IMR-90 (cell line): Measurements from ENCODE around the gene LPAR1. TPM values are rescaled to one million over a fixed set of nuclear protein-coding genes. Genes with fewer than 3 reads are reported as not detected.

Experiments used
- ATAC-seq: fragments of 200-7000 bp; cut with Tn5 transposase; 2 replicates; pipeline ENCODE4 v1.9.1; 2020; ENCODE audit warnings: low read depth, mild to moderate bottlenecking, moderate library complexity
- Bru-seq: library from RNA; stranded (reverse); fragments of 400-500 nt; gene quantifications from one replicate; lab custom pipeline; 2021; lab: Mats Ljungman, UMichigan
- BruChase-seq, 2 experiments: library from RNA; stranded (reverse); fragments of 400-500 nt; gene quantifications; one replicate each; lab custom pipeline; 2021; lab: Mats Ljungman, UMichigan
- BruUV-seq: library from RNA; stranded (reverse); fragments of 400-500 nt; replicated peaks from 2 replicates; lab custom pipeline; 2021; lab: Mats Ljungman, UMichigan
- CTCF ChIA-PET: fragments of 300-600 bp; formaldehyde crosslinking; extraction: SDS; loops from one replicate; lab custom pipeline; 2021; ENCODE audit warnings: antibody characterized with exemption; lab: Yijun Ruan, JAX
- POLR2A ChIA-PET: fragments of 300-600 bp; sonication (Branson Sonifier 250); formaldehyde crosslinking; loops from one replicate; lab custom pipeline; 2022; ENCODE audit warnings: antibody characterized with exemption; ENCODE audit not compliant: unreplicated experiment; lab: Charles Lee
- DNase-seq: peaks from one replicate; pipeline ENCODE4 v3.0.0; 2013
- H2AFZ ChIP-seq: replicated peaks from 2 replicates; pipeline ENCODE3; 2013; ENCODE audit warnings: low read length, mild to moderate bottlenecking; ENCODE audit not compliant: poor library complexity
- H2AK5ac ChIP-seq: 2 replicates; pipeline ENCODE4 v1.6.1; 2013; ENCODE audit warnings: low read depth, low read length, inconsistent platforms
- H2AK9ac ChIP-seq: replicated peaks from 2 replicates; pipeline ENCODE3; 2013; ENCODE audit warnings: mild to moderate bottlenecking, low read depth, low read length, moderate library complexity; ENCODE audit not compliant: poor library complexity
- H2BK120ac ChIP-seq: 2 replicates; pipeline ENCODE4 v1.6.1; 2013; ENCODE audit warnings: low read depth, low read length, inconsistent platforms
- H2BK15ac ChIP-seq: 3 replicates; pipeline ENCODE4 v1.6.1; 2013; ENCODE audit warnings: low read depth, low read length, inconsistent platforms
- H2BK20ac ChIP-seq: 2 replicates; pipeline ENCODE4 v1.6.1; 2013; ENCODE audit warnings: low read depth, mild to moderate bottlenecking, inconsistent platforms, low read length, moderate library complexity
- H2BK5ac ChIP-seq: 2 replicates; pipeline ENCODE4 v1.6.1; 2013; ENCODE audit warnings: mild to moderate bottlenecking, low read depth, low read length, inconsistent platforms; ENCODE audit not compliant: poor library complexity, severe bottlenecking
- H3K14ac ChIP-seq: replicated peaks from 2 replicates; pipeline ENCODE4 v1.6.1; 2013; ENCODE audit warnings: low read depth, low read length, inconsistent platforms
- H3K18ac ChIP-seq: 2 replicates; pipeline ENCODE4 v1.6.1; 2013; ENCODE audit warnings: low read depth, low read length, control low read depth
- H3K23ac ChIP-seq: 2 replicates; pipeline ENCODE4 v1.6.1; 2013; ENCODE audit warnings: low read depth, low read length, inconsistent platforms
- H3K27ac ChIP-seq: 2 replicates; pipeline ENCODE4 v1.5.1; 2013; ENCODE audit warnings: mild to moderate bottlenecking, control low read depth, low read length; ENCODE audit not compliant: insufficient read depth
- H3K27me3 ChIP-seq: 2 replicates; pipeline ENCODE4 v1.6.1; 2013; ENCODE audit warnings: low read length; ENCODE audit not compliant: control insufficient read depth, insufficient read depth
- H3K36me3 ChIP-seq: 2 replicates; pipeline ENCODE4 v1.6.1; 2013; ENCODE audit warnings: low read length, mixed read lengths; ENCODE audit not compliant: control insufficient read depth, insufficient read depth
- H3K4ac ChIP-seq: 2 replicates; pipeline ENCODE4 v1.6.1; 2013; ENCODE audit warnings: low read depth, low read length, inconsistent platforms
- H3K4me1 ChIP-seq: 2 replicates; pipeline ENCODE4 v1.6.1; 2013; ENCODE audit warnings: low read length, mixed read lengths; ENCODE audit not compliant: control insufficient read depth, insufficient read depth
- H3K4me2 ChIP-seq: 2 replicates; pipeline ENCODE4 v1.6.1; 2013; ENCODE audit warnings: low read depth, mild to moderate bottlenecking, control low read depth, low read length, moderate library complexity
- H3K4me3 ChIP-seq: 2 replicates; pipeline ENCODE4 v1.5.1; 2013; ENCODE audit warnings: low read depth, mild to moderate bottlenecking, control low read depth, low read length, moderate library complexity; ENCODE audit not compliant: insufficient read depth
- H3K56ac ChIP-seq: 2 replicates; pipeline ENCODE4 v1.6.1; 2013; ENCODE audit warnings: low read length, inconsistent platforms; ENCODE audit not compliant: insufficient read depth; ENCODE audit errors: extremely low read depth
- H3K79me1 ChIP-seq, 2 experiments: 2 replicates each; pipeline ENCODE4 v1.6.1; 2013; ENCODE audit warnings: low read length in 2 of 2, inconsistent platforms in 1 of 2, low read depth in 1 of 2
- H3K9ac ChIP-seq: 2 replicates; pipeline ENCODE4 v1.6.1; 2013; ENCODE audit warnings: low read depth, low read length, control low read depth
- H3K9me1 ChIP-seq: 2 replicates; pipeline ENCODE4 v1.6.1; 2013; ENCODE audit warnings: low read length, inconsistent platforms; ENCODE audit not compliant: insufficient read depth
- H3K9me3 ChIP-seq: 2 replicates; pipeline ENCODE4 v1.6.1; 2013; ENCODE audit warnings: low read length; ENCODE audit not compliant: control insufficient read depth, insufficient read depth
- H4K20me1 ChIP-seq: 2 replicates; pipeline ENCODE4 v1.6.1; 2013; ENCODE audit warnings: low read length, inconsistent platforms; ENCODE audit not compliant: insufficient read depth
- H4K5ac ChIP-seq: 2 replicates; pipeline ENCODE4 v1.6.1; 2013; ENCODE audit warnings: mild to moderate bottlenecking, low read depth, low read length, control low read depth
- H4K8ac ChIP-seq, 2 experiments: 2 replicates each; pipeline ENCODE4 v1.6.1; 2013; ENCODE audit warnings: low read depth in 2 of 2, low read length in 2 of 2, control low read depth in 1 of 2, inconsistent platforms in 1 of 2
- H4K91ac ChIP-seq: 2 replicates; pipeline ENCODE4 v1.6.1; 2013; ENCODE audit warnings: low read depth, low read length, inconsistent platforms; ENCODE audit not compliant: insufficient read depth
- BHLHE40 ChIP-seq: fragments of 150-350 bp; IDR thresholded peaks from 2 replicates; pipeline ENCODE4 v1.6.1; 2016; ENCODE audit warnings: mild to moderate bottlenecking, low read depth, low read length
- CEBPB ChIP-seq: IDR thresholded peaks from 2 replicates; pipeline ENCODE4 v1.6.1; 2012; ENCODE audit warnings: low read depth, low read length, improper control_type of control experiment
- CHD1 ChIP-seq: IDR thresholded peaks from 2 replicates; pipeline ENCODE4 v1.6.1; 2012; ENCODE audit warnings: low read depth, low read length, improper control_type of control experiment
- CTCF ChIP-seq: conservative IDR thresholded peaks from 2 replicates; pipeline ENCODE4 v1.5.1; 2012; ENCODE audit warnings: mild to moderate bottlenecking, low read depth, low read length, improper control_type of control experiment
- MAFK ChIP-seq: IDR thresholded peaks from 2 replicates; pipeline ENCODE4 v1.6.1; 2012; ENCODE audit warnings: low read depth, low read length, improper control_type of control experiment
- MAZ ChIP-seq: IDR thresholded peaks from 2 replicates; pipeline ENCODE4 v1.6.1; 2012; ENCODE audit warnings: low read depth, mild to moderate bottlenecking, low read length, improper control_type of control experiment, moderate library complexity, borderline replicate concordance
- MXI1 ChIP-seq: IDR thresholded peaks from 2 replicates; pipeline ENCODE4 v1.6.1; 2012; ENCODE audit warnings: low read depth, mild to moderate bottlenecking, low read length, moderate library complexity, borderline replicate concordance
- POLR2A ChIP-seq: IDR thresholded peaks from 2 replicates; pipeline ENCODE4 v1.6.1; 2012; ENCODE audit warnings: mild to moderate bottlenecking, low read depth, low read length
- RAD21 ChIP-seq: IDR thresholded peaks from 2 replicates; pipeline ENCODE4 v1.6.1; 2012; ENCODE audit warnings: low read length, improper control_type of control experiment
- RFX5 ChIP-seq: IDR thresholded peaks from 2 replicates; pipeline ENCODE4 v1.8.0; 2012; ENCODE audit warnings: low read depth, mild to moderate bottlenecking, low read length, moderate library complexity
- SMC3 ChIP-seq: fragments of 150-350 bp; IDR thresholded peaks from 2 replicates; pipeline ENCODE4 v1.6.1; 2016; ENCODE audit warnings: low read depth, mild to moderate bottlenecking, antibody characterized with exemption, low read length, moderate library complexity
- USF2 ChIP-seq: fragments of 150-350 bp; IDR thresholded peaks from 2 replicates; pipeline ENCODE4 v1.6.1; 2017; ENCODE audit warnings: mild to moderate bottlenecking, antibody characterized with exemption, low read length, low read depth
- WGBS, 2 experiments: methylation state at CpG; one replicate each; pipeline versions ENCODE4 v1.1.5 to v1.1.7; 2013; ENCODE audit warnings: missing lambda C conversion rate in 2 of 2; ENCODE audit not compliant: insufficient read length in 1 of 2; ENCODE audit errors: extremely low coverage in 2 of 2; 5-methylcytosine and 5-hydroxymethylcytosine counted together
- dilution Hi-C: fragments of 300-500 bp; cut with HindIII; formaldehyde crosslinking; loops from one replicate; pipeline ENCODE4 v1.14.3; 2018; ENCODE audit warnings: low sequenced_read_pairs; ENCODE audit not compliant: unreplicated experiment
- in situ Hi-C: fragments of 300-500 bp; cut with MboI; formaldehyde crosslinking; loops from 3 replicates; pipeline ENCODE4 v1.14.3; 2019; ENCODE audit warnings: low sequenced_read_pairs, inconsistent platforms, mixed read lengths
- intact Hi-C: fragments of 100-400 bp; cut with micrococcal nuclease; formaldehyde crosslinking; loops from 2 replicates; pipeline ENCODE4 v1.10.0; 2022
- long read RNA-seq: library from polyadenylated mRNA; unstranded; transcript quantifications from one replicate; pipeline ENCODE4 v2.0.0, GENCODE V29; 2021; ENCODE audit not compliant: unreplicated experiment
- polyA plus RNA-seq, 3 experiments: library from polyadenylated mRNA; depleted of rRNA; stranded (reverse); fragments of >200 nt; gene quantifications; 2 replicates each; pipeline ENCODE4 v1.2.3, GENCODE V29; 2012; ENCODE audit warnings: low replicate concordance in 1 of 3
- total RNA-seq: library from RNA; depleted of rRNA; stranded (reverse); fragments of >200 nt; gene quantifications from 2 replicates; pipeline ENCODE4 v1.2.3, GENCODE V29; 2012; rRNA removed

Gene LPAR1
- total RNA-seq (260 and 315 TPM in 2 replicates), polyA plus RNA-seq (2012; rRNA removed) (171 and 201 TPM in 2 replicates), Bru-seq, nascent RNA (percentile 100 among the genes with signal in this experiment), BruChase-seq, experiment 1, labeled RNA remaining after a 6-hour chase (percentile 99 among the genes with signal in this experiment), BruChase-seq, experiment 2, labeled RNA remaining after a 2-hour chase (percentile 99 among the genes with signal in this experiment)
- polyA plus RNA-seq (2012; cell fraction: cytosol; rRNA removed) = 102 and 130 TPM in 2 replicates
- polyA plus RNA-seq (2012; cell fraction: nucleus; rRNA removed; ENCODE audit: low replicate concordance) = 81.0 and 182 TPM in 2 replicates
- long read RNA-seq, transcript LPAR1-203 (5 exons, 3,637 nt) = major isoform, 58 of 799 reads
- long read RNA-seq, partial matches to known transcripts = 124 of 799 reads
- long read RNA-seq, other reads (novel, unspliced or antisense) = 615 of 799 reads

- Histone ChIP-seq H3K36me3 (peaks cover 2% of the 10 kb centered on the region; the same call in 1 of the 2 replicates), H3K27me3 (no peaks in the 10 kb centered on the region), H3K9me3 (no peaks in the 10 kb centered on the region), H4K5ac (peak within 1 kb of the TSS; percentile 78), H3K4me3 (peak within 1 kb of the TSS; percentile 90), H2AK9ac (peak within 1 kb of the TSS; percentile 93), H3K14ac (peak within 1 kb of the TSS; percentile 89), H3K18ac (peak within 1 kb of the TSS; percentile 81), H2BK120ac (peak within 1 kb of the TSS; percentile 92), H3K27ac (peak within 1 kb of the TSS; percentile 97), H2BK15ac (peak within 1 kb of the TSS; percentile 78; the same call in 2 of the 3 replicates), H3K4ac (peak within 1 kb of the TSS; percentile 90), H2BK5ac (peak within 1 kb of the TSS; percentile 94), H4K20me1 (peaks cover 14% of the 10 kb centered on the region; the same call in 1 of the 2 replicates), H3K9me1 (peaks cover 8% of the 10 kb centered on the region; the same call in 1 of the 2 replicates), H2BK20ac (peak within 1 kb of the TSS; percentile 81), H3K4me2 (peak within 1 kb of the TSS; percentile 94), H3K79me1 (peaks cover 0 to 15% of the 10 kb centered on the region in 2 experiments; a peak in 2 of 4 replicates), H4K91ac (peak within 1 kb of the TSS; percentile 93), H2AK5ac (peak within 1 kb of the TSS; percentile 87), H3K23ac (peak within 1 kb of the TSS; percentile 97), H3K56ac (peak within 1 kb of the TSS; percentile 99), H2AFZ (peak within 1 kb of the TSS; percentile 93), H4K8ac (peak within 1 kb of the TSS; percentile 43 to 94), H3K4me1 (peaks cover 8% of the 10 kb centered on the region), H3K9ac (peak within 1 kb of the TSS; percentile 99)
- dilution Hi-C loops (no loop called here), intact Hi-C loops (loop anchor here (1.0 to 10.0 kb wide), 9 partner anchors 101 to 401 kb away; no protein-coding TSS in a partner anchor), in situ Hi-C loops (loop anchor here (5.0 kb wide), 1 partner anchor 259 kb away; no protein-coding TSS in a partner anchor)
- ATAC-seq = peak; percentile 71
- DNase-seq = peak; percentile 78
- POLR2A ChIA-PET = interaction anchor here (0.7 to 0.9 kb wide), 2 partner anchors 247 to 260 kb away, joined by 4 to 16 read pairs; no protein-coding TSS in a partner anchor
- CTCF ChIA-PET = interaction anchor here (0.7 kb wide), 1 partner anchor 10 kb away, joined by 3 read pairs; no protein-coding TSS in a partner anchor
- BruUV-seq = no TSS peak
- 1% methylated on average over 17 of the region's 72 CpGs; no CpG with 5 or more reads in 1 of the 2 experiments for WGBS, 2 experiments
- TF ChIP-seq CEBPB = no peak
- TF ChIP-seq CHD1 = no peak
- TF ChIP-seq MXI1 = peak; percentile 53
- no peak for TF ChIP-seq CTCF
- TF ChIP-seq POLR2A = peak; percentile 56
- TF ChIP-seq SMC3 = no peak; the same call in 1 of the 2 replicates
- no peak for TF ChIP-seq USF2
- peak; percentile 95 for TF ChIP-seq MAZ
- TF ChIP-seq RAD21 = peak; percentile 29
- no peak; the same call in none of the 2 replicates for TF ChIP-seq BHLHE40
- no peak for TF ChIP-seq RFX5
- no peak for TF ChIP-seq MAFK
Observed at GRCh38 chr9:111038331-111039230, at the start of gene LPAR1. LPAR1 (minus strand) TSS chr9:111038470; CDS start chr9:110972117, 66,353 bp downstream.
